Adrenal gland (tissue), 5 donors: ENCODE data around the gene PTPRD.

Experiments used
- POLR2A ChIP-seq, 2 donors: fragments of 450-650 bp; IDR thresholded peaks; one replicate each; pipeline ENCODE4 v1.6.1; 2017; ENCODE audit warnings: antibody characterized with exemption in 2 of 2, mild to moderate bottlenecking in 2 of 2, moderate library complexity in 1 of 2
- TF ChIP-seq, protein P1 (sequence below), 6 experiments: fragments of 450-650 bp in 4 of 6; fragments of 200-600 bp in 2 of 6; sonication (generic) in 1 of 6; IDR thresholded peaks; 1 replicate in 5 of 6; 2 replicates in 1 of 6; pipeline versions ENCODE4 v1.5.1 to v1.8.0; 2016 to 2021; ENCODE audit warnings: antibody characterized with exemption in 6 of 6, mild to moderate bottlenecking in 2 of 6, moderate library complexity in 1 of 6
- donor health status: DM: no; HTN: no; CAD: no.

DNA sequence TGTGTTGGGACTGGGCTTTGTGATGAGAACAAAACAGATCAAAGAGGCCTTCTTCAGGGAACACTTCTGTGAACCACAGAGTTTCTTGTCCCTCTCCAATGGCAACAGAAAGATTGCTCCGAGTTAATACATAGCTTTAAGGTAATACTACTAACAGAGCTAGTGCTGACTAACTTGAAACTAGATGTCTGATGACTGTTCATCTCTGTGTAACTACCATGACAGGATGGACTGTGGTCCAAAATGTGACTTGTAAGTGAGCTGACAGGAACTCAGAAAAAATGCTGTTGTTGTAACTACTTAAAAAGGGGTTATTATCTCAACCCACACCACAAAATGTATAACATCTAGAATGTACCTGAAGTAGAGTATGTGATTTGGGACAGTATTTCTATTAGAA lies 2183.0 kb downstream of the PTPRD start:
- TF ChIP-seq POLR2A (IDR thresholded peaks at IDR 0.05): no peak
- TF ChIP-seq, protein P1, sequence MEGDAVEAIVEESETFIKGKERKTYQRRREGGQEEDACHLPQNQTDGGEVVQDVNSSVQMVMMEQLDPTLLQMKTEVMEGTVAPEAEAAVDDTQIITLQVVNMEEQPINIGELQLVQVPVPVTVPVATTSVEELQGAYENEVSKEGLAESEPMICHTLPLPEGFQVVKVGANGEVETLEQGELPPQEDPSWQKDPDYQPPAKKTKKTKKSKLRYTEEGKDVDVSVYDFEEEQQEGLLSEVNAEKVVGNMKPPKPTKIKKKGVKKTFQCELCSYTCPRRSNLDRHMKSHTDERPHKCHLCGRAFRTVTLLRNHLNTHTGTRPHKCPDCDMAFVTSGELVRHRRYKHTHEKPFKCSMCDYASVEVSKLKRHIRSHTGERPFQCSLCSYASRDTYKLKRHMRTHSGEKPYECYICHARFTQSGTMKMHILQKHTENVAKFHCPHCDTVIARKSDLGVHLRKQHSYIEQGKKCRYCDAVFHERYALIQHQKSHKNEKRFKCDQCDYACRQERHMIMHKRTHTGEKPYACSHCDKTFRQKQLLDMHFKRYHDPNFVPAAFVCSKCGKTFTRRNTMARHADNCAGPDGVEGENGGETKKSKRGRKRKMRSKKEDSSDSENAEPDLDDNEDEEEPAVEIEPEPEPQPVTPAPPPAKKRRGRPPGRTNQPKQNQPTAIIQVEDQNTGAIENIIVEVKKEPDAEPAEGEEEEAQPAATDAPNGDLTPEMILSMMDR (IDR thresholded peaks at IDR 0.05): no peak
